HCT116 (cell line): ENCODE results near the gene CLPSL1. TPM values are rescaled to one million over a fixed set of nuclear protein-coding genes. Genes with fewer than 3 reads are reported as not detected.

Experiments used
- ATAC-seq: fragments of 200-7000 bp; cut with Tn5 transposase; 2 replicates; pipeline ENCODE4 v1.9.1; 2020; ENCODE audit warnings: mild to moderate bottlenecking, moderate library complexity
- BruUV-seq: library from RNA; stranded (reverse); fragments of 400-500 nt; replicated peaks from 2 replicates; lab custom pipeline; 2021; lab: Mats Ljungman, UMichigan
- CTCF ChIA-PET: fragments of 300-600 bp; sonication (Branson Sonifier 250); formaldehyde crosslinking; loops from one replicate; lab custom pipeline; 2021; ENCODE audit warnings: antibody characterized with exemption; lab: Charles Lee
- POLR2A ChIA-PET: fragments of 300-600, 350-600 bp; sonication (Branson Sonifier 250); formaldehyde crosslinking; loops from one replicate; lab custom pipeline; 2021; ENCODE audit warnings: antibody characterized with exemption; lab: Charles Lee
- RAD21 ChIA-PET, 2 experiments: fragments of 300-600 bp; sonication (Branson Sonifier 250); formaldehyde crosslinking; loops; one replicate each; lab custom pipeline; 2023; ENCODE audit warnings: low total read pairs in 2 of 2; ENCODE audit not compliant: uncharacterized antibody in 2 of 2, unreplicated experiment in 2 of 2, low non-redundant PET in 1 of 2; lab: Charles Lee
- DNase-seq: peaks from one replicate; pipeline ENCODE4 v3.0.0-alpha.2; 2010; ENCODE audit warnings: low read depth, low spot score
- H2AFZ ChIP-seq: fragments of 200-600 bp; shearing (Covaris generic), sonication (generic); 2 replicates; pipeline ENCODE4 v1.6.1; 2017; ENCODE audit warnings: low read depth, mixed run types, mixed read lengths, antibody characterized with exemption, low read length; ENCODE audit not compliant: poor library complexity, severe bottlenecking
- H3K27ac ChIP-seq: 2 replicates; pipeline ENCODE4 v1.5.1; 2012; ENCODE audit warnings: low read depth, low read length
- H3K27me3 ChIP-seq: fragments of 200-600 bp; sonication (generic); 2 replicates; pipeline ENCODE4 v1.6.1; 2016; ENCODE audit warnings: mixed run types, low read length, mixed read lengths; ENCODE audit not compliant: insufficient read depth
- H3K36me3 ChIP-seq, 2 experiments: fragments of 200-500 bp in 1 of 2; fragments of 200-600 bp in 1 of 2; sonication (Bioruptor generic) in 1 of 2; sonication (generic) in 1 of 2; 2 replicates each; pipeline versions ENCODE4 v1.5.1 to v1.6.1; 2014 to 2016; ENCODE audit warnings: low read length in 2 of 2, inconsistent platforms in 1 of 2, mixed read lengths in 1 of 2, mixed run types in 1 of 2; ENCODE audit not compliant: insufficient read depth in 2 of 2, control insufficient read depth in 1 of 2
- H3K4me1 ChIP-seq, 2 experiments: fragments of 200-600 bp in 1 of 2; sonication (generic) in 1 of 2; 2 replicates each; pipeline versions ENCODE4 v1.5.1 to v1.6.1; 2012 to 2017; ENCODE audit warnings: low read length in 2 of 2, inconsistent platforms in 1 of 2, mild to moderate bottlenecking in 1 of 2, mixed read lengths in 1 of 2, mixed run types in 1 of 2, moderate library complexity in 1 of 2; ENCODE audit not compliant: insufficient read depth in 2 of 2, control insufficient read depth in 1 of 2
- H3K4me2 ChIP-seq: fragments of 200-600 bp; sonication (generic); 2 replicates; pipeline ENCODE4 v1.6.1; 2017; ENCODE audit warnings: mixed run types, low read length, mixed read lengths
- H3K4me3 ChIP-seq, 2 experiments: fragments of 200-600 bp in 1 of 2; sonication (generic) in 1 of 2; replicated peaks in 1 of 2; 2 replicates each; pipeline ENCODE4 v1.5.1; 2011 to 2016; ENCODE audit warnings: low read length in 2 of 2, control low read depth in 1 of 2, low read depth in 1 of 2, mild to moderate bottlenecking in 1 of 2, mixed read lengths in 1 of 2, mixed run types in 1 of 2
- H3K79me2 ChIP-seq: fragments of 200-600 bp; sonication (generic); 2 replicates; pipeline ENCODE4 v1.6.1; 2017; ENCODE audit warnings: mild to moderate bottlenecking, mixed run types, low read length, moderate library complexity, mixed read lengths; ENCODE audit not compliant: insufficient read depth
- H3K9ac ChIP-seq: fragments of 200-600 bp; sonication (generic); 2 replicates; pipeline ENCODE4 v1.6.1; 2016; ENCODE audit warnings: low read length, mixed read lengths
- H3K9me2 ChIP-seq: fragments of 200-600 bp; sonication (generic), shearing (Covaris generic); 2 replicates; pipeline ENCODE4 v1.6.1; 2017; ENCODE audit warnings: mixed run types, mild to moderate bottlenecking, moderate library complexity; ENCODE audit not compliant: insufficient read depth
- H3K9me3 ChIP-seq, 2 experiments: fragments of 200-500 bp in 1 of 2; fragments of 200-600 bp in 1 of 2; sonication (Bioruptor generic) in 1 of 2; sonication (generic) in 1 of 2; 2 replicates each; pipeline ENCODE4 v1.6.1; 2014 to 2017; ENCODE audit warnings: low read length in 2 of 2, mixed read lengths in 2 of 2, inconsistent platforms in 1 of 2, low read depth in 1 of 2, mild to moderate bottlenecking in 1 of 2, mixed run types in 1 of 2, moderate library complexity in 1 of 2; ENCODE audit not compliant: control insufficient read depth in 1 of 2, insufficient read depth in 1 of 2
- H4K20me1 ChIP-seq: fragments of 200-600 bp; sonication (generic), shearing (Covaris generic); 2 replicates; pipeline ENCODE4 v1.6.1; 2017; ENCODE audit warnings: mixed run types, mild to moderate bottlenecking, moderate library complexity; ENCODE audit not compliant: insufficient read depth
- POLR2AphosphoS5 ChIP-seq: IDR thresholded peaks from 2 replicates; pipeline ENCODE4 v1.6.1; 2011; ENCODE audit warnings: mild to moderate bottlenecking, low read depth, low read length, moderate library complexity
- TCF7L2 ChIP-seq: IDR thresholded peaks from 2 replicates; pipeline ENCODE4 v1.7.0; 2011; ENCODE audit warnings: borderline replicate concordance, inconsistent platforms; ENCODE audit not compliant: insufficient read depth, insufficient read length; ENCODE audit errors: extremely low read depth
- ZBTB33 ChIP-seq: IDR thresholded peaks from 2 replicates; pipeline ENCODE4 v1.6.1; 2011; ENCODE audit warnings: mild to moderate bottlenecking, low read length, moderate library complexity; ENCODE audit not compliant: insufficient replicate concordance; ENCODE audit errors: extremely low read depth
- ZFX ChIP-seq: fragments of 450-650 bp; IDR thresholded peaks from 2 replicates; pipeline ENCODE4 v1.6.1; 2017
- intact Hi-C: fragments of 100-400 bp; cut with micrococcal nuclease; formaldehyde crosslinking; loops from 2 replicates; pipeline ENCODE4 v1.10.0; 2022
- total RNA-seq: library from RNA; stranded (reverse); gene quantifications from one replicate; pipeline ENCODE4 v1.2.1, GENCODE V29; 2021; ENCODE audit not compliant: unreplicated experiment
- TF ChIP-seq, protein P1 (sequence below): IDR thresholded peaks from 2 replicates; pipeline ENCODE4 v1.6.1; 2012; ENCODE audit warnings: low read depth

The CLPSL1 gene
- total RNA-seq, 1 experiment from 2014 or later: not detected

DNA sequence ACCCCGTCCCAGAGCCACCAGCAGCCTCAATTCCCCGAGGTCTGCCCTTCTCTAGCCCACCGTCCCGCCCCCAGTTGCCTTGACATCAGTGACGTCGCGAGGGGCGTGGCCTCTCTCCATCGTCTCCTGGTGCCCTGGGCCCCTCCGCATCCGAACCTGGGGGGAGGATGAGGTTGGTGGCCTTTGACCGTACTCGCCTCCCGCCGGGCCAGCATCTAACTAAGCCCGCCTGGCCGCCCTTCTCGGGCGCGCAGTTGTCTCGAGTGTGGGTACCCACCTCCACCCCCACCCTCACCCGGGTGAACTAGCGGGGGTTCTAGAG, 49.4 kb upstream of the CLPSL1 start:
- Histone ChIP-seq H3K4me1 (peaks cover 59 to 72% of the 10 kb centered on the region in 2 experiments), H3K36me3 (no peaks in the 10 kb centered on the region), H3K27ac (peak overlapping the region; percentile 95)
- POLR2A ChIA-PET: no interaction called here
- intact Hi-C loops: no loop called here
- peak; percentile 61 for ATAC-seq
- TF ChIP-seq, protein P1, sequence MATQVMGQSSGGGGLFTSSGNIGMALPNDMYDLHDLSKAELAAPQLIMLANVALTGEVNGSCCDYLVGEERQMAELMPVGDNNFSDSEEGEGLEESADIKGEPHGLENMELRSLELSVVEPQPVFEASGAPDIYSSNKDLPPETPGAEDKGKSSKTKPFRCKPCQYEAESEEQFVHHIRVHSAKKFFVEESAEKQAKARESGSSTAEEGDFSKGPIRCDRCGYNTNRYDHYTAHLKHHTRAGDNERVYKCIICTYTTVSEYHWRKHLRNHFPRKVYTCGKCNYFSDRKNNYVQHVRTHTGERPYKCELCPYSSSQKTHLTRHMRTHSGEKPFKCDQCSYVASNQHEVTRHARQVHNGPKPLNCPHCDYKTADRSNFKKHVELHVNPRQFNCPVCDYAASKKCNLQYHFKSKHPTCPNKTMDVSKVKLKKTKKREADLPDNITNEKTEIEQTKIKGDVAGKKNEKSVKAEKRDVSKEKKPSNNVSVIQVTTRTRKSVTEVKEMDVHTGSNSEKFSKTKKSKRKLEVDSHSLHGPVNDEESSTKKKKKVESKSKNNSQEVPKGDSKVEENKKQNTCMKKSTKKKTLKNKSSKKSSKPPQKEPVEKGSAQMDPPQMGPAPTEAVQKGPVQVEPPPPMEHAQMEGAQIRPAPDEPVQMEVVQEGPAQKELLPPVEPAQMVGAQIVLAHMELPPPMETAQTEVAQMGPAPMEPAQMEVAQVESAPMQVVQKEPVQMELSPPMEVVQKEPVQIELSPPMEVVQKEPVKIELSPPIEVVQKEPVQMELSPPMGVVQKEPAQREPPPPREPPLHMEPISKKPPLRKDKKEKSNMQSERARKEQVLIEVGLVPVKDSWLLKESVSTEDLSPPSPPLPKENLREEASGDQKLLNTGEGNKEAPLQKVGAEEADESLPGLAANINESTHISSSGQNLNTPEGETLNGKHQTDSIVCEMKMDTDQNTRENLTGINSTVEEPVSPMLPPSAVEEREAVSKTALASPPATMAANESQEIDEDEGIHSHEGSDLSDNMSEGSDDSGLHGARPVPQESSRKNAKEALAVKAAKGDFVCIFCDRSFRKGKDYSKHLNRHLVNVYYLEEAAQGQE: no peak
- TF ChIP-seq, all 23 proteins: peak for 0
- Histone ChIP-seq H4K20me1 (no peaks in the 10 kb centered on the region), H3K9me2 (no peaks in the 10 kb centered on the region), H2AFZ (no peak overlapping the region), H3K27me3 (no peaks in the 10 kb centered on the region), H3K79me2 (no peaks in the 10 kb centered on the region), H3K9me3 (no peaks in the 10 kb centered on the region), H3K4me2 (peak overlapping the region; percentile 93), H3K4me3 (peak overlapping the region; percentile 54 to 67), H3K9ac (peak overlapping the region; percentile 74)
- no TSS peak for BruUV-seq
- no peak for DNase-seq
- ChIA-PET CTCF (interaction anchor here (0.6 kb wide), 1 partner anchor 121 kb away, joined by 3 read pairs; no protein-coding TSS in a partner anchor), RAD21 (no interaction called here)

GRCh38 chr6:35731736-35732532, 48.9 kb upstream of the CLPSL1 start:
- H3K4me3 ChIP-seq: peak overlapping the region; percentile 54 to 67
- peak overlapping the region; percentile 70 for H2AFZ ChIP-seq
- no peaks in the 10 kb centered on the region for H3K9me3 ChIP-seq
- CTCF ChIA-PET: interaction anchor here (1.0 kb wide), 2 partner anchors 148 to 209 kb away, joined by 5 read pairs; no protein-coding TSS in a partner anchor
- H3K79me2 ChIP-seq: no peaks in the 10 kb centered on the region
- RAD21 ChIA-PET: interaction anchor here (0.7 kb wide), 2 partner anchors 49 to 148 kb away, joined by 3 read pairs; no protein-coding TSS in a partner anchor
- peak overlapping the region; percentile 74 for H3K9ac ChIP-seq
- ATAC-seq: peak; percentile 56
- peak overlapping the region; percentile 93 for H3K4me2 ChIP-seq
- no peak for DNase-seq
- intact Hi-C loops: loop anchor here (2.0 kb wide), 1 partner anchor 43 kb away; the partner anchor contains the start of gene FKBP5
- TF ChIP-seq TCF7L2: peak; percentile 97
- peak; percentile 36; the same call in 1 of the 2 replicates for TF ChIP-seq ZFX
- peak; percentile 77 for TF ChIP-seq POLR2AphosphoS5
- TF ChIP-seq ZBTB33: no peak
- TSS peak; percentile 73 for BruUV-seq
- H4K20me1 ChIP-seq: no peaks in the 10 kb centered on the region
- H3K36me3 ChIP-seq: no peaks in the 10 kb centered on the region
- no peaks in the 10 kb centered on the region for H3K27me3 ChIP-seq
- POLR2A ChIA-PET: no interaction called here
- H3K9me2 ChIP-seq: no peaks in the 10 kb centered on the region
- peaks cover 54 to 67% of the 10 kb centered on the region in 2 experiments for H3K4me1 ChIP-seq
- H3K27ac ChIP-seq: peak overlapping the region; percentile 95
